ENCODE results near the gene RALB.
A peak's percentile ranks its signal among the peaks of the same experiment; 100 is the strongest.
"Not testable (repeated sequence)": the region's sequence is repeated elsewhere in the genome, so short reads cannot be mapped to it uniquely, and the experiment has no call there.

RALB gene

GRCh38 chr2:120243211-120243610 is 9.4 kb upstream of the RALB start:
- DNase-seq (ENCODE audit: low spot score), result no peak

- DNase-seq (ENCODE audit: low spot score), result no peak
Observed at GRCh38 chr2:120243875-120244553, 8.6 kb upstream of the RALB start.

DNA sequence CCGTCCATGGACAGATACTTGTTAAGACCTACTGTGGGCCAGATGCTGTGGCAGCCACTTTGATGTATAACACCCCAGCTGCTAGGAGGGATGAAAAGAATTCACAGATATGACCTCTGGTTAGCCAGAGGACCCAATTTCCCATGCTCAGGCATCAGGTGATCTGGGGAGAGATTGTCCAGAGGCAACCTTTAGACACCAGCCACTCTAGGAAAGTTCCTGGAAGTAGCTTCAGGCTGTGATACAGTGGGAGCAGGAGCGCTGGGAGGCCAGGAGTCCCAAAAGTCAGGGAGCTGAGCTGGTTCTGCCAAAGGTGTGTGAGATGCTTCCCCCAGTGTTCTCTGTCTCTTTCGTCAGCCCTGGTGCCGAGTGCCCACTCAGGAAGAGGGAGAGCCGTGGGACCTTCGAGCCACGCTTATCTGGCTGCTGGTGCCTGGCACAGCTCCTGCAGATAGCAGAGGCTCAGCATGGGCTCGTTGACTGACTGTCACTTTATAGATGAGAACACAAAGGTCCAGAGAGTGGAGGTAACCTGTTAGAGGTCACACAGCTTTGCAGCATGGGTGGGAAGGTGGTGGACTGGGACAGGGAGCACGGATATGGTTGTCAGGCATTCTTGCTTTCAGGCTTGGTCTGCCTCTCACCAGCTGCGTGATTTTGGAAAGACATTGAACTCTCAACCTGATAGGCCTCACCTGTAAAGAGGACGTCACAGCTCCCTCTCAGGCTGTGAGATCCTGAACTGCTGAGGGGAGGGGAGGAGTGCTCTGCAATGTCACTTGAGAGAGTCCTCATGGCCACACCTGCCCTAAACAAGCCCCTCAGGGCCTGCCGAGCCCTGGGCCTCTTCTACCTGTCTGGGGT is 7.8 kb upstream of the RALB start:
- no peak for DNase-seq (ENCODE audit: low spot score)

DNA sequence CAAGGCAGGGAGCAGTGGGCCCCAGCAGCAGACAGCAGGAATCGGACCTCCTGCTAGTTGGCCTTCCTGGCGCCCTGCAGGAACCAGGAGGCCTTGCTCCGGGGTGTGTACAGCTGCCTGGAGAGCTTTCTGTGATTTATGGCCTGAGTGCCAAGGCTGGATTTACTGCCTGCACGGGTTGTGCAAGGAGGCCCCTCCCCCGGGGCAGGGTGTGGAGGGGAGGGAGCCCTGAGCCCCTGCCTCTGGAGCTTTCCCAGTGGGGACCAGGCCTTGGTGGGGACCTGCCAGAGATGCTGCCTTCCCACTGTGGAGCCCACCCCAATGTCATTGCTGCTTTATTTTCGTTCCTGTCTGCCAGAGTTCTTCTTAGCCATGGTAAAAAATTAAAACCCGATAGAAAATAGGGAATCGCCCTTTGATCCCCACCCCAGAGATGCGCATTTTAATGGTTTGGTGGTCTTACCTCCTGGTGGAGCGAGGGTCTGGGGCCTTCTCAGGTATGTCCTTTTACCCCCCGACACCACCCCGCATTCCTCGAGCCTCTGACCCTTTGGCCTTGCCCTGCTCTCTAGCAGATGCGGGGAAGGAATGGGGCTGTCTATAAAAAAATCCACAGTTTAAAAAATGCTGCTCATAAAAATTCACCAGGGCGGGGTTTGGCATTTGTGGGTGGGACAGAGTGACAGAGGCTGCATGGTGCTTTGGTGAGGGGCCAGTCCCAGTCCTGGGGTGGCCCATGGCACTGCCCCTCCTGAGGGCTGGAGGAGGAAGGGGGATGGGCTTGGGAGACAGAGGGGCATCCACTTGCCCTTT is 6.9 kb upstream of the RALB start:
- DNase-seq (ENCODE audit: low spot score), result no peak

DNA sequence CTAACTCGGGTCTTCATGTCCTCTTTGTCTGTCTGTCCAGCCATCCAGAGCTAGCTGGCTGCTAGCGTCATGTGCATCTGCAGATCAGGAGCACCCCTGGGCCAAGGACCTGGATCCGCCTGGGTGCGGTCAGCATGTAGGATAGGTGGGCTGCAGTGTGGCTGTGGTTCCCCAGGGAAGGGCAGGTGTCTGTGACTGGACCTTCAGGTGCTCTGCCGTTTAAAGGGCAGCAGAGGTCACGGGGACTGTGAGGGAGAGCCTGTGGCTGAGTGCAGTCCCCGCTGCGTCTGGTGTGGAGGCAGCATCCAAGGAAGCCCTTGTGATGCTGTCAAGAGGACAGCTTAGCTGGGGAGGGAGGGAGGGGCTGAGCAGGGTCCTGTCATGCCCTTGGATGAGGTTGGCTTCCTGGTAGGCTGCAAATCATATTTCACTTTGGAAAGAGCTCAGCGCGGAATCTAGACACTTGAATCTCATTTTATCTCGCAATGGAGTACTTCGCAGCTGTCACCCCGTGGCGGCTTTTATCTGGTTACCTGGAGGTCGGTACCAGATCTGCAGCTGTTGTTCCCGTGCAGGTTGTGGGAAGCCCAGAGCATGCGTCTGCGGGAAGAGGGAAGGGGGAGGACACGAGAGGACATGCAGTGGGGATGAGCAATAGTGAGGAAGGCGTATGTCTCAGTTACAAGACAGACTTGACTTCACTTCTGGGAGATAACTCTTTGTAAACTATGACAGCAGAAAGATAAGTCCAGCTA is 5.9 kb upstream of the RALB start:
- DNase-seq (ENCODE audit: low spot score), result no peak

DNA sequence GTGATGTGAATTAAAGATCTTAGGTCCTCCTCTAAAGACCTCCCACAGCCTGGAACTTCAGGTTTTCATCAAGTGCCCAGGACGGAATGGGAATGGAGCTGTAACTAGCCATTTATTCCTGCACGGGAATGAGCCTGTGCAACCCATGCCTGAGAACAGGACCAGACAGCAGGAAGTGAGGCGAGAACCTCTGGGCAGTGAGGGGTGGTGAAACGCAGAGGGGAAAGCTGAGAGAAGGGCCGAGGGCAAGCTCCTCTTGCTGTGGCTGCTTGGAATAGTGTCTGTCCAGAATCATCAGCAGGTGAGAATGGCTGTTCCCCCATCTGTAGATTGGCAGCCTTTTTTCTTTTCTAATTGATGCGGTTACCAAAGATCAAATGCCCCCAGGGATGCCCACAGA is 4.8 kb upstream of the RALB start:
- no peak for DNase-seq (ENCODE audit: low spot score)

GRCh38 chr2:120250640-120251039 is 2.0 kb upstream of the RALB start:
- DNase-seq (ENCODE audit: low spot score), result no peak

- DNase-seq (ENCODE audit: low spot score), result no peak
Observed at GRCh38 chr2:120251078-120251477, 1.6 kb upstream of the RALB start.

DNA sequence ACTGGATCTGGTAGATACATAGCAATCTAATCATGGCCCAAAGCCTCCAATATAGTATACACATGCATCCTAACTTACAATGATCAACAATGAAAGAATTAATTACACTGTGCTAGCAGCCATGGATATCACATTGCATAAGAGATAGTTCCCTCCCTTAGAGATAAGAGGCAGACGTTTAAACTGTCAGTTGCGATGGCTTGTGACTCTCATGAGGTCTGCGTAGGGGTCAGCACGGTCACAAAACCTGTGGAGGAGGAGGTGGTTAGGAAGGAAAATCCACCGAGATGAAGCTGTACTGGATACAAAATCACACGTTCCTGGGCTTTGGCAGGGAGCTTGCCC is 800 bp upstream of the RALB start:
- no peak for DNase-seq (ENCODE audit: low spot score)

GRCh38 chr2:120253021-120253882 is 600 bp downstream of the RALB start:
- peak; percentile 29 for DNase-seq (ENCODE audit: low spot score)

GRCh38 chr2:120254178-120254577 is 1.5 kb downstream of the RALB start:
- DNase-seq (ENCODE audit: low spot score), result no peak

DNA sequence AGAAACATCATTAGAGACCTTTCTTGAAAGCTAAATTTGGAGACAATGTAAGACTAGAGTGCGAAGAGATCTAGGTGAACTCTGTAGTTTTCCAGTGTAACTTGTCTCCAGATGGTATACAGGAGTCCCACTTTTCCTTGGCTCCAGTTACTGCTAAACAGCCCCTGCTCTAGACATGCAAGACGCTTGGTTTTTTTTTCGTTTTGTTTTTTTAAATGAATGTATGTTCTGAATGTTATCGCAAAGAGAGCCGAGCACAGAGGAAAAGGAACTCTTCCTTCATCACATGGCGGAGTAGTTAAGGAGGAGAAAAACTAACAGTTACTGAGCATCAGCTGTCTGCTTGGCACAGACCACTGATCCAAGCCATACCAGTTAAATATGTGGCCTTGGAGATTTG is 2.4 kb downstream of the RALB start:
- no peak for DNase-seq (ENCODE audit: low spot score)

GRCh38 chr2:120255986-120256650 is 3.5 kb downstream of the RALB start:
- no peak for DNase-seq (ENCODE audit: low spot score)

- no peak for DNase-seq (ENCODE audit: low spot score)
Observed at GRCh38 chr2:120256651-120257000, 4.0 kb downstream of the RALB start.

DNA sequence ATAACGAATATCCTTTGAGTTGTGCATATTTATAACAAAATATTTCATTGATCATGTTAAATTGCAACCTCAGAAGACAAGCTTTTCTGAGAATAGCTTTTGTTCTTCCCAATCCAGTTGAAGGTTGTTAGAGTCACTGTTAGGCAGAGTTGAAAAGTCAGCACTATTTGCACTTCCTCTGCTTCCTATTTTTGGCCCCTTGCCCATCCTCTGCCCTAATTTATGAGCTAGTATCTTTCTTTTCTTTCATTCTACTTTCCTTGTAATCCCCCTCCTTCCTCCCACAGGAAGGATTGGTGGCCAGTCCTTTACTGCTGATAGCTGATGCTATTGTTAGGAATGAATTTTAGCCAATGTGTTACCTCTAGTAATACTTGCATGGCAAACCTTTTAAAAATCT is 4.9 kb downstream of the RALB start:
- no peak for DNase-seq (ENCODE audit: low spot score)

- no peak for DNase-seq (ENCODE audit: low spot score)
Observed at GRCh38 chr2:120258196-120258595, 5.5 kb downstream of the RALB start.

DNA sequence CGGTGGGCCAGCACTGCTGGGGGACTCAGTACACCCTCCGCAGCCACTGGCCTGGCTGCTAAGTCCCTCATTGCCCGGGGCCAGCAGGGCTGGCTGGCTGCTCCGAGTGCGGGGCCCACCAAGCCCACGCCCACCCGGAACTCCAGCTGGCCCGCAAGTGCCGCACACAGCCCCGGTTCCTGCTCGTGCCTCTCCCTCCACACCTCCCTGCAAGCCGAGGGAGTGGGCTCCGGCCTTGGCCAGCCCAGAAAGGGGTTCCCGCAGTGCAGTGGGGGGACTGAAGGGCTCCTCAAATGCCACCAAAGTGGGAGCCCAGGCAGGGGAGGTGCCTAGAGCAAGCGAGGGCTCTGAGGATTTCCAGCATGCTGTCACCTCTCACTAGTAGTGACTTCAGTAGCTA is 7.3 kb downstream of the RALB start:
- not testable (repeated sequence) for DNase-seq (ENCODE audit: low spot score)

- no peak for DNase-seq (ENCODE audit: low spot score)
Observed at GRCh38 chr2:120260736-120261135, 8.1 kb downstream of the RALB start.

GRCh38 chr2:120261387-120262006 is 8.8 kb downstream of the RALB start:
- DNase-seq (ENCODE audit: low spot score), result peak; percentile 19

- DNase-seq (ENCODE audit: low spot score), result no peak
Observed at GRCh38 chr2:120262150-120262549, 9.5 kb downstream of the RALB start.

All from CD4-positive, alpha-beta T cell treated with Interleukin-15 for 4 hours (primary cell).